SU-DHL-6 (cell line): Measurements from ENCODE around the gene CNR1.

Experiments
- CTCF ChIP-seq: fragments of 200-600 bp; sonication (generic); IDR thresholded peaks from one replicate; pipeline ENCODE4 v1.5.1; 2017; ENCODE audit warnings: antibody characterized with exemption, mild to moderate bottlenecking, low read length, moderate library complexity; ENCODE audit not compliant: insufficient read depth, poor library complexity, severe bottlenecking
- EZH2phosphoT487 ChIP-seq: fragments of 200-600 bp; sonication (generic), shearing (Covaris generic); conservative IDR thresholded peaks from 2 replicates; pipeline ENCODE4 v1.6.1; 2018; ENCODE audit warnings: mild to moderate bottlenecking, antibody characterized with exemption, low read length, moderate library complexity, mixed read lengths

- TF ChIP-seq CTCF (no peak), EZH2phosphoT487 (no peak)
Observed at GRCh38 chr6:88208726-88209125, 42.6 kb upstream of the CNR1 start.
